ENCODE measurements around the gene NDST1.

The NDST1 gene

DNA sequence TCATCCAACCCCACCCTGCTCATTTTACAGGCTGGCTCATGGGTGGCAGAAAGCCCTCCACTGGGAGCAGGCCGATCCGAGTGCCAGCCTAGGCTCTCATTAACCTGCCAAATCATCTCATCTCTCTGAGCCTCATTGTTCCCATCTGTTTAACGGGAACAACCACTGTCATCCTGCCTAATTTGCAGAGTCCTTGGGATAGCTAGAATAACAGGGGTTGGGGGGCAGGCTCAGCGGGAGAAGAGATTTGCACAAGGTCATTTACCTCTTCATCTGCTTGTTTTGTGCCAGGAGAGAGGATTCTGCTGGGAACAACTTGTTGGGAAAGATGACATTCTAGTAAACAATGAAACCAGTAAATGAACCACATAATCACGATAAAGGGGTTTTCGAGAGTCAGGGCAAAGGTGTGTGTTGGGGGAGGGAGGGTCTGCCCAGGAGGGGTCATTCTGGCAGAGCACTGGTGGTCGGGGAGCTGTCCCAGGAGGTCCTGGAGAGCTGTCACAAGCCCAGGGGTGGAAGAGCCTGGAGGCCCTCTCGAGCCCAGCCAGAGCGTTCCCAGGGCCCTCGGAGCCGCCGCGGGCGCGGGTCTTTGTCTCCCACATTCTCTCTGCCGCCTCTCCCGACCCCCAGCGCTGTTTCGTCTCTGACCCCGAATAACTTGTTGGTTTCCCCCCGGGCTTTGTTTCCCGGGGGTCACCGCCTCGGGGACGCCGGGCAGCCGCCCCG, 22.8 kb upstream of the NDST1 start:
- DNase-seq (ENCODE audit: insufficient read length, low spot score) (no peak), FAIRE-seq (no peak)

DNA sequence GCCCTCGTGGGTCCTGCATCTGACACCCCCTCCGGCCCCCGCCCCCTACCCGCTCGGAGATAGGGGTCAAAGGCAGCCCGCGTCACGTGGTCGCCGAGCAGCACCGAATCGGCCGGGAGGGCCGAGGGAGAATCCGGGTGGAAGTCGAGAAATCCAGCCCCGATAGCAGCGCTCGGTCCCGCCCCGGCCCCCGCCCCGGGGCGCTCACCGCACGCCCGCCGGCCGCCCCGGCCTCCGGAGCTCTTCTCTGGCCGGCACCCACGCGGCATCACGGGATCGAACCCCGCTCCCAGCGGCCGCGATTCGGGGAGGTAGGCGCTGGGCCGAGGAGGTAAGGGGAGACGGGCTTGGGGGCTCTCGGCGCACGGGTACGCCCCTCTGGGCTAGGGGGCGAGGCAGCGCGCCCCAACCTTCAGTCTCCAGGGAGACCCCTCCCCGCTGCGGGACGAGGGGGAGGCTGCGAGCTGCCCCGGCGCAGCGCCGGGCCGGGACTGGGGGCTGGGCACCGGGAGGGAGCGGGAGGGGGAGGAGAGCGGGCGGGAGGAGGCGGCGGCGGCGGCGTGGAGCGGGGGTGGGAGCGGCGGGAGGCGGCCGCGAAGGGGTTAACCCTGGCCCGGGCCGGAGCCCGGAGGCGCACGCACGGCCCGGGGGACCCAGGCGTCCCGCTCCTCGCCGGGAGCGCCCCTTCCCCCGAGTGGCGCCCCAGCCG, 22.1 kb upstream of the NDST1 start:
- peak; percentile 70 for DNase-seq (ENCODE audit: insufficient read length, low spot score)
- FAIRE-seq, result no peak
- no peak for TF ChIP-seq CTCF (IDR thresholded peaks at IDR 0.05; ENCODE audit: insufficient read depth, missing control alignments)

More for the DNA sequence above, 22.8 kb upstream of the NDST1 start:
- no peak for TF ChIP-seq CTCF (IDR thresholded peaks at IDR 0.05; ENCODE audit: insufficient read depth, missing control alignments)

- FAIRE-seq, result no peak
- TF ChIP-seq CTCF (IDR thresholded peaks at IDR 0.05; ENCODE audit: insufficient read depth, missing control alignments), result no peak
- DNase-seq (ENCODE audit: insufficient read length, low spot score), result no peak
These were observed 21.3 kb upstream of the NDST1 start for GRCh38 chr5:150486402-150487198.

- DNase-seq (ENCODE audit: insufficient read length, low spot score) (no peak), FAIRE-seq (no peak)
- TF ChIP-seq CTCF (IDR thresholded peaks at IDR 0.05; ENCODE audit: insufficient read depth, missing control alignments), result no peak
These were observed 20.5 kb upstream of the NDST1 start for GRCh38 chr5:150487199-150488061.

GRCh38 chr5:150488519-150489359, 19.2 kb upstream of the NDST1 start:
- DNase-seq (ENCODE audit: insufficient read length, low spot score) (no peak), FAIRE-seq (no peak)
- no peak for TF ChIP-seq CTCF (IDR thresholded peaks at IDR 0.05; ENCODE audit: insufficient read depth, missing control alignments)

Data from D721Med (cell line).